Measurements from ENCODE around the gene CASTOR2. TPM values are rescaled to one million over a fixed set of nuclear protein-coding genes. Genes with fewer than 3 reads are reported as not detected.
"Not testable (repeated sequence)": the region's sequence is repeated elsewhere in the genome, so short reads cannot be mapped to it uniquely, and the experiment has no call there.

CASTOR2 gene
- 1.2 TPM in 1 of 2 replicates, not detected in the other for total RNA-seq (2014; rRNA removed; shearing (Covaris generic); ENCODE audit: low replicate concordance)

DNA sequence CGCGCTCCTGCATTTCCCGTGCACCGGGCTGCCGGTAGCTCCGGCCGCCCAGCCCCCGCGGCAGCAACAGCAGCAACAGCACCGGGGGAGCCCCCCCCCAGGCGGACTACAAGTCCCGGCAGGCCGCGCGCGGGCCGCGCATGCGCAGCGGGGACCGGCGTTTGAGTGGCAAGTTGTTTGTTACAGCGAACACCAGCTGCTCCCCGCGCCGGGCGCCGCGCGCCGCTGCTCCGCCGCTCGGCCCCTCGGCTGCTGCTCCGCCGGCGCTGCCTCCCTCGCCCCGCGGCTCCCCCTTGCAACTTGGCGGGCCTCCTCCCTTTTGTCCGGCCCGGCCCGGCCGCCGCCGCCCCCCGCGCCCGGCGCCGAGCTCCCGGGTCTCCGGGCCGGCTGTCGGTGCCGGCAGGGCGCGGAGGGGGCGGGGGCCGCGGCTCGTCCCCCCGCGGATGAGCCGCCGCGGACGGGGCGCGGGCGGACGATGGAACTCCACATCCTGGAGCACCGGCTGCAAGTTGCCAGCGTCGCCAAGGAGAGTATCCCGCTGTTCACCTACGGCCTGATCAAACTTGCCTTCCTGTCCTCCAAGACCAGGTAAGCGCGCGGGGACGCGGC lies at the start of gene CASTOR2:
TSS of gene CASTOR2 (plus strand) at position 195 of the 609 bp plus-strand sequence. CDS start at position 476, 281 bp downstream.
- not testable (repeated sequence) for H3K27me3 ChIP-seq, H3K4me3 ChIP-seq, H3K36me3 ChIP-seq, H3K9me3 ChIP-seq
- DNase-seq, result peak; percentile 48

DNA sequence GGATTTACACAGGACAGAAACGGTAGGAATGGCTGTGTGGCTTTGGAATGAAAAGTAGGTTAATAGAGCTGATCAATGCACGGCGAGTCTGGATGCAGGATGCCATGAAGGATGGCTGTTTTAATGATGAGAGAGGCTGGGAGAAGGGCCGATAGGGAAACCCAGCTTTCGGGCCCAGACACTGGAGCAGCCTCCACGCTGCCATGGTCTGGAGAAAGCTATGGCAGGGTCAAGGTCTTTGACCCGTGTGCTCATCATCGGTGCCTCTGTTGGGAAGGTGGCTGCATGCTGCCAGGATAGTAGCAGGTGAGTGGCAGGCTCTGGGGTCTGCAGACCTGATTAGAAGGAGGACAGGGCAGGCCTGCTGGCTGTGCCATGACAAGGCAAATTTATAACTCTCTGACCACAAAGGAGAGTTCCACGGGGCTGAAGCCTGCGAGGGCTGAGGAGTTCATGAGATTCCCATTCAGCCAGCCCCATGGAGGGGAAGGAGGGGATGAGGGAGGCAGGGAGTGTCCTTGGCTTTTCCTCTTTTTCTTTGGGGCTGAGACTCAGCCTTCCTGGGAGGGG lies 42.1 kb upstream of the CASTOR2 start:
- not testable (repeated sequence) for H3K9me3 ChIP-seq, H3K36me3 ChIP-seq, H3K27me3 ChIP-seq, H3K4me3 ChIP-seq, DNase-seq

DNA sequence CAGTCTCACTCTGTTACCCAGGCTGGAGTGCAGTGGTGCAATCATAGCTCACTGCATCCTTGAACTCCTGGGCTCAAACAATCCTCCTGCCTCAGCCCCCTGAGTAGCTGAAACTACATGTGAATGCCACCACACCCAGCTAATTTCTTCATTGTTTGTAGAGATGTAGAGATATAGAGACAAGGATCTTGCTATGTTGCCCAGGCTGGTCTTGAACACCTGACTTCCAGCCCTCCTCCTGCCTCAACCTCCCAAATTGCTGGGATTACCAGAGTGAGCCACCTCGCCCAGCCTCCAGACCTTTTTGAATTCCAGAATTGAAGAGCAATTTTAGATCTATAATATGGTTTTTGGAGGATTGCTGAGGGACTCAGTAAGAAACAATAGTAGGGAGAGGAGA lies 40.9 kb upstream of the CASTOR2 start:
- DNase-seq, H3K27me3 ChIP-seq, H3K36me3 ChIP-seq, H3K9me3 ChIP-seq, H3K4me3 ChIP-seq: not testable (repeated sequence)

DNA sequence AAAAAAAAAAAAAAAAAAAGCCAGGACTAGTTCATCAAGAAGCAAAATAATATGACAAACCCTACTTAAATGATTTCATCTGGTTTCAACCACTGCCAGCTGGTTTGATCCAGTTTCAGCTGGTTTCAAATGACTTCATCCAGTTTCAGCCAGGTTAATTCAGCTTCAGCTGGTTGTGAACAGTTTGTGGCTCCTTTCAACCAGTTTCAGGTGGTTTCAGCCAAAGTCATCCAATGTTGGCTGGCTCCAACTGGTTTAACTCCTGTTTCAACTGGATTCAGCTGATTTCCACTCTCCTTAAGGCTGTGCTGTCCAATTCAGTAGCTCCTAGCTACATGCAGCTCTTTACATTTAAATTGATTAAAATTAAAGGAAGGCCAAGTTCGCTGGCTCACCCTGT lies 37.5 kb upstream of the CASTOR2 start:
- not testable (repeated sequence) for H3K9me3 ChIP-seq, DNase-seq, H3K27me3 ChIP-seq, H3K4me3 ChIP-seq, H3K36me3 ChIP-seq

DNA sequence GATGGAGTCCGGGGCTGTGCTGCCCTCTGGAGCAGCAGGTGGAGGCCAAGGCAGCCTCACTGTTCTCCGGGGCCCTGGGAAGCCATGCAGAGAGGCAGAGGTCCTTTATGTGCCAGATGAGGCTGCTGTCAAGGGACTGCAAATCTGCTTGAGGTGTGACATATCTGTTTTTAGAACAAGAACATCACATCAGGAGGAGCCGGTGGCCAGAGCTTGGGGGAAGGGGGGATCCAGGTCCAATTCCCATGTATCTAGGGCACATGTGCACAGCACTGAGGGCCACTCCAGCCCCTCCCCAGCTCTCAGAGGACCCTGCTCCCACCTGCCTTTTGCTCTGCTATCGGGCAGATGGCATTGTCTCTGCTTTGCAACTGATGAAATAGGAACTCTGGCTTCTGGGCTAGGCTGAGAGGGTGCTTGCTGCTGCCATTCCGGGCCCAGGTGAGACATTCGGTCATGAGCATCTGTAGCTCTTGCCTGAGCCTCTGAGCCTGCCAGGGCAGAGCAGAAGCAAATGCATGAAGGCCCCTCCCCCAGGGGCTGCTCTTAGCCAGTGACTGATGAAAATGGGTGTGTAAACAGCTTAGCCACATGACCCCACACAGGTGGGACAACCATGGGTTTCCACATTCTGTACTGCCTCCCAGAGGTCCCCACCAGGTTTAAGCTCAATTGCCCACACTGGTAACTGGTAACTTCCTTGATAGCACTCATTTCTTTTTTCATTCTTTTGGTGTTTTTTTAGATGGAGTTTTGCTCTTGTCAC lies 32.8 kb upstream of the CASTOR2 start:
- not testable (repeated sequence) for DNase-seq, H3K9me3 ChIP-seq, H3K4me3 ChIP-seq, H3K36me3 ChIP-seq, H3K27me3 ChIP-seq

DNA sequence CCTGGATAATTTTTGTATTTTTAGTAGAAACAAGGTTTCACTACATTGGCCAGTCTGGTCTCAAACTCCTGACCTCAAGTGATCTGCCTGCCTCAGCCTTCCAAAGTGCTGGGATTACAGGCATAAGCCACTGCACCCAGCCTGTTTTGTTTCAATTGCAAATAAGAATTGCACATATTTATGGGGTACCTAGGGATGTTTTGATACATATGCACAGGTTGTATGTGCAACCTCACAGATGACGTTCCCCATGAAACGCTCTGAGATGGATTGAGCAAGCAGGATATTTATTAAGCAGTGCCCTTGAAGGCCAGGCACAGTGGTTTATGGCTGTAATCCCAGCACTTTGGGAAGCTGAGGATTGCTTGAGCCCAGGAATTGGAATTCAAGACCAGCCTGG lies 25.1 kb upstream of the CASTOR2 start:
- H3K4me3 ChIP-seq, DNase-seq: not testable (repeated sequence)

DNA sequence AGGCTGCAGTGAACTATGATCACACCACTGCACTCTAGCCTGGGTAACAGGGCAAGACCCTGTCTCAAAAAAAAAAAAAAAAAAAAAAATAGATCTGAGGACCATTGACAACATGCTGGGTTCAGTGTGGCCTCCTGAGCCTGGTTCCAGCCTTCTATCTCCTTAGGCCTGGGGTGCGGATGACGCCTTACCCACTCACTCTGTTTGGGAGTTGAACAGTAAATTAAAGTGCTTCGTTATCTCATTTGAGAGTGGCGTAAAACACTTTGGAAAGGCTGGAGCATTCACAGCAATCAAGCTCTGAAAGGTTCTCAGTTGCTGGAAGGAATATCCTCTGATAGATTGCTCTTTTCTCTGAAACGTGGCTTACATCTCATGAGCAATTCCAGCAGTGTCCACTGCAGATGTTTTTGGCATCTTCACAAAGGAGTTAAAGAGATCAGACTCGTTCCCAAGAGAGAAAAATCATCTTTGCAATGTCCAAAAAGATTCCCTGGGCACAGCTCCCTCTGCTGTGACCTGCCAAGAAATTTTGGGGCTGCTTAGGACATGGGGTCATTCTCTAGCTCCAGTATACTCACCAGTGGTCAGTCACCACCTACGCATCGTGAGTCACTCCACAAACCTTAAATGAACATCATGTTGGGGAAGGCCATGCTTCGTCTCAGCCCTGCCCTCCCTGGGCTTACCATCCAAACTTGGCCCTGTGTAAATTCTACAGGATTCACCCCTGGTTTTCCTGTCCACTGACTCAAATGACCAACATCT lies 23.0 kb upstream of the CASTOR2 start:
- H3K4me3 ChIP-seq, H3K27me3 ChIP-seq, H3K36me3 ChIP-seq, H3K9me3 ChIP-seq: not testable (repeated sequence)
- peak; percentile 56 for DNase-seq

More for the DNA sequence above, 25.1 kb upstream of the CASTOR2 start:
- not testable (repeated sequence) for H3K9me3 ChIP-seq, H3K27me3 ChIP-seq, H3K36me3 ChIP-seq

DNA sequence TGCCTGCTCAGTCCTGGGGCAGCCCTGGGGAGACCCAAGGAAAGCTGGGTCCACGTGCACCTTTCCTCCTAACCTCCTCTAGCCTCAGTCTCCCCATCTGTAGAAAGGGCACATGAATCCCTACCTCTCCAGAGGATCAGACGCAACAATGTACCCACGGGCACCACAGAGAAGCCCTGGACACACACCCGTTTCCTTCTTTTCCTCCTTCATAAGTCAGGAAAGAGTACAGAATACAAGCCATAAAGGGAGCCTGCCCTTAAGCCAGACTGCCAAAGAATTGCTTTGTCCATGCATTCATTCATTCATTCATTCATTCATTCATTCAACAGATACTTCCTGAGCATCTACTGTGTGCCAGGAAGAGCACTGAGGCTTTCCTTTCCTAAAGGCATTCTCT lies 20.6 kb upstream of the CASTOR2 start:
- not testable (repeated sequence) for DNase-seq, H3K36me3 ChIP-seq, H3K9me3 ChIP-seq, H3K4me3 ChIP-seq, H3K27me3 ChIP-seq

DNA sequence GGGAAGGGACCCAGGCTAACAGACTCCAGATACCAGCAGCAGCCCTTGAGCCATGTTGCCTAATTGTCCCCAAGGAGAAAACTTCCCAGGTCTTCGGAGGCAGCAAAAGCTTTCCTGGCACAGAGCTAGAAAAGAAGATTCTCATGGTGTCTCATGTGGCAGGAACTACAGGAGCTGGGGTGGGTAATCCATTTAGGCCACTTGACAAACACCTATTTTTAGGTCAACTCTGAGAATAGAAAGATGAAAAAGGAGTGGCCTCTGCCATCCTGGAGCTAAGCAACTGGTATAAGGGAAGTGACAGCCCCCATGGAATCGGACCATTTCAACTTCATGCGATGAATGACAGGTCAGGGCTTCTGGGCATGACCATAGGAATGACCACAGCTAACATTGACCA lies 16.8 kb upstream of the CASTOR2 start:
- H3K9me3 ChIP-seq, H3K4me3 ChIP-seq, H3K27me3 ChIP-seq, DNase-seq, H3K36me3 ChIP-seq: not testable (repeated sequence)

DNA sequence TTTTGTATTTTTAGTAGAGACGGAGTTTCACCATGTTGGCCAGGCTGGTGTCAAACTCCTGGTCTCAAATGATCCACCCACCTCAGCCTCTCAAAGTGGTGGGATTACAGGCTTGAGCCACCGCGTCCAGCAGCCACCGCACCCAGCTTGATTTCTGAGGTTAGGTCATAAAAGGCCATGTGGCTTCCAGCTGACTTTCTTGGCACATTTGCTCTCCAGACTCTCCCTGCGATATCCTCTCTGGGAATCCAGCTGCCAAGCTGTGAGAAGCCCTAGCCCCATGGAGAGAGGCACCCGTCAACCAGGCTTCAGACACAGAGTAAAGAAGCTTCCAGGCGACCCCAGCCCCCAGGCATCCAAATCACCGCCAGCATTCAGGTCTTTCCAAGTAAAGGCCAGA lies 10.7 kb upstream of the CASTOR2 start:
- not testable (repeated sequence) for H3K4me3 ChIP-seq, H3K27me3 ChIP-seq, DNase-seq, H3K36me3 ChIP-seq, H3K9me3 ChIP-seq

DNA sequence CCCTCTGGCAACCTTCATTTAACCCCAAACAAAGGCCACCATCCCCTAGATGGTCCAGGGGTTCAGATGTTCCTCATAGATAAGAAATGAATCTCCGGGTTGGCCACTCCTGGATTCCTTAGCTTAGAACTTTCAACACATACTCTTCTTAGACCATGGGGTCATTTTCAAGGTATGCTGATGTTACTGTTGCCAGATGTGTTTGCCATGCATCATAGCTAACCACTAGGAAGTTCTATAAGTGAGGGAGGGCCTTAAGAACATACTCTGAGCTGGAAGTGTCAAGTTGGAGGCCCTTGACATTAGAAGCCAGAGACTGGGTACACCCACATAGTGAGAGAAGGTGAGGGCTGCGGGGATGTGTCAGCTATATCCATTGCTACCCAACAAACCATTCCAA lies 6.2 kb upstream of the CASTOR2 start:
- H3K36me3 ChIP-seq, H3K27me3 ChIP-seq, DNase-seq, H3K4me3 ChIP-seq, H3K9me3 ChIP-seq: not testable (repeated sequence)

DNA sequence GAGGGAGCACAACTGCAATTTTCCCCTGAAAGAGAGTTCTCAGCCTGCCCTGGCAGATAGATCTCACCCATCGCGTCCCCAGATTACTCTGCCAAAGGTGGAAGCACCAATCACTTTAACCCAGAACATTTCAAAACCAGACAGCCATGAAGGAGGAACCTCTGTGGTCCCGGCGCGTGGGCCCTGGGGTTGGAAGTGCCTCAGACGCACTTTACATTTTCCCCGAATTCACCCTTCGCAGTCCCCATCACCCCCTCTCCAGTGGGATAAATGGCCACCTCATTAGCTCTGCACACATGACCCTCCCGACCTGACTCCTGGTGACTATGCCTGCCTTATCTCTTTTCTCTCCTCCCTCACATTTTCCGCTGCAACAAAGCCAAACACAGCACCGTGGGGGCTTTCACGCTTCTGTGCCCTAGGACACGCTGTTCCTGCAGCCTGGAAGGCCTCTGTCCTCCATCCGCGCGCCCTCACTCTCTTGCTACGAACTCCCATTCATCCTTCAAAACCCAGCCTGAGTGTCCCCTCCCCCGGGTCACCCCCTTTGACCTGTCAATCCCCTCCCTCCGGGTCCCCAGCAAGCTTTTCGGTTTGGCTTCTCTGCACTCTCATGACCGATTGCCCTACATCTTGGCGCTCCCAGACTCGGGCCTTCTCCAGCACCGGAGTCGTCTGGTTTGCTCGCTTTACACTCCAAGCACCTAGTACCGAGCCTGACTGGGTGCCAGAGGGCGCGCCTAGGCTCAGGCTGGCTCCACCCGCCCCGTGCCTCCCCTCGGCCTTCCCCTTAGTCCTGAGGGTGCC lies 598 bp upstream of the CASTOR2 start:
- not testable (repeated sequence) for H3K27me3 ChIP-seq, H3K4me3 ChIP-seq, H3K9me3 ChIP-seq, H3K36me3 ChIP-seq, DNase-seq

DNA sequence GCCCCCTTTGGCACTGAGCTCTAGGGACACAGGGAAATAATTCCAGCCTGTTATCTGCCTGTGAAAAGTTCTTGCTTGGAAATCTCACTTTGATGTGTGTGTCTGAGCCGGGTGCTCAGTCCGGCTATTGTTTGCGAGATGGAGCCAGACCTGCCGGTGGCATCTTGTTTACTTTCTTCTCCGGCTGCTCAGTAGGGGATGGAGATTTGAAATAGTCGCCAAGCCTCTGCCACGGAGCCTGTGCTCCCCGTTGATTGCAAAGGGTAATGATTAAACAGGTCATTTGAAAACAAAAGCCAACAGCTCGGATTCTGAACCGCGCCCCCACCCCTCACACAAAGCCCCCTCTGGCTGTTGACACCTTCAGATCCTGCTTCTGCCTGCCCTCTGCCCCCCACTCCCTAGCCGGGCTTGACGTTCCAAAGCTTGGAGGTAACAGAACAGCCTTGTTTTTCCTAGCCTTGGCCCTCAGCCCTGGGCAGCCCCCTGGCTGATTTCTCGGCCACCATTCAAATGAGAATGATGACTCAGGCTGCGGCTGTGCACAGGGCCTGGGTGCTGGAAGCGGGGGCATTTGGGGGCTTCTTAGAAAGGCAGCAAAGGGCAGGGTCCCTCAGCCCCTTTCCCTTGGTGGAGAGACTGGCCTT lies 1.8 kb downstream of the CASTOR2 start:
- H3K4me3 ChIP-seq, H3K27me3 ChIP-seq, H3K36me3 ChIP-seq, DNase-seq, H3K9me3 ChIP-seq: not testable (repeated sequence)

DNA sequence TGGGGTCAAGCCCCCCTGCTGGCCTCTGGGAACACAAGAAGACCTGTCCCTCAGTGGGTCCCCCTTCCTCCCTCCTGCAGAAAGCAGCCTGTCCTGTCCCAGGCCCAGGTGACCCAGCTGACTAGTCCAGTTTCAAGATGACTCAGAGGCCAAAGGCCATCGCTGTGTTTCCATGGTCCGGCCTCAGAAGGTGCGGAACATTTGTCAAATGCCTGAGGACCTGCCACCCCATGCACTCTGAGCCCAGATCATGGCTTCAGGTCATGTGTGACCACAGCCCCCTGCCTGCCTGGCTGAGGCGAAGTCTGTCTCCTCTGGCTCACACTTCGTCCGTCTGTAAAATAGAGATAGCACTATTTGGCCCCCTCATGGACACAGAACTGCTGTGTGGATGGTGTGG lies 2.4 kb downstream of the CASTOR2 start:
- H3K36me3 ChIP-seq, DNase-seq, H3K9me3 ChIP-seq, H3K27me3 ChIP-seq, H3K4me3 ChIP-seq: not testable (repeated sequence)

DNA sequence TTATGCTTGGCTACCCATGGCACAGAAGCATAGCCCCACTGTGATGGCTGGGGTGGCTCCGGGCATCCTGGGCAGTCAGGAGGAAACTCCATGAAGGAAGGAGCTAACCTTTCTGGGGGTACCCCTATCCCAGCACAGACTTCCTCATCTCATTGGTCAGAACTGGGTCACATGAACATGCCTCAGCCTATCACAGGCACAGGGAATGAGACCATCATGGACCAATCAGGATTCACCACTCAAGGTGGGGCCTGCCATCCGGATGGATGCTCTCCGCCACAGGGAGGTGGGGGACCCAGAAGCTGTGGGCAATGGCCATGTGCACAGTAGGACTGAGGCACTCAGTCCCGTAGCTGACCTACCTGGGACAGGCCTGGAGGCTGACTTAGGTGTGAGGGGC lies 6.9 kb downstream of the CASTOR2 start:
- DNase-seq, H3K36me3 ChIP-seq, H3K27me3 ChIP-seq, H3K9me3 ChIP-seq, H3K4me3 ChIP-seq: not testable (repeated sequence)

DNA sequence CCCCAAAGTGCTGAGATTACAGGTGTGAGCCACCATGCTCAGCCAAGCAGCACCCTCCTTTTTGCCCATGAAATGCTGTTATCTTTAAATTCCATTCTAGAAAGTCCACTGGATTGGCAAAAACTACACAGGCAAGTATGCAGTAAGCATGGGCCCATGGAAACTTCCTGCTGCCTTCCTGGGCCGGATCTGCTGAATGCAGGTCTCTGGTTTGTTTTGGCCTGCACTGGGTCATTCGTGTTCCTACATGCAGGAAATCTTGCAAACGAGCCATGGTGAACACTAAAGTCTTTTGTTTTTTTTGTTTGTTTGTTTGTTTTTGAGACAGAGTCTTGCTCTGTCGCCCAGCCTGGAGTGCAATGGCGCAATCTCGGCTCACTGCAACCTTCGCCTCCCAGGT lies 7.9 kb downstream of the CASTOR2 start:
- not testable (repeated sequence) for DNase-seq, H3K4me3 ChIP-seq

More for the DNA sequence above, 7.9 kb downstream of the CASTOR2 start:
- not testable (repeated sequence) for H3K36me3 ChIP-seq, H3K27me3 ChIP-seq, H3K9me3 ChIP-seq

All from MG63 (cell line).